OCI-LY3 (cell line): ENCODE data around the gene PLCB4.

ENCODE experiments used
- EZH2phosphoT487 ChIP-seq: fragments of 200-600 bp; shearing (Covaris generic); IDR thresholded peaks from 2 replicates; pipeline ENCODE4 v1.6.1; 2018; ENCODE audit warnings: antibody characterized with exemption, mixed run types, low read depth
- TF ChIP-seq, protein P1 (sequence below): fragments of 200-600, 300-600 bp; sonication (generic); IDR thresholded peaks from 2 replicates; pipeline ENCODE4 v1.5.1; 2014; ENCODE audit warnings: antibody characterized with exemption, low read length, low read depth

DNA sequence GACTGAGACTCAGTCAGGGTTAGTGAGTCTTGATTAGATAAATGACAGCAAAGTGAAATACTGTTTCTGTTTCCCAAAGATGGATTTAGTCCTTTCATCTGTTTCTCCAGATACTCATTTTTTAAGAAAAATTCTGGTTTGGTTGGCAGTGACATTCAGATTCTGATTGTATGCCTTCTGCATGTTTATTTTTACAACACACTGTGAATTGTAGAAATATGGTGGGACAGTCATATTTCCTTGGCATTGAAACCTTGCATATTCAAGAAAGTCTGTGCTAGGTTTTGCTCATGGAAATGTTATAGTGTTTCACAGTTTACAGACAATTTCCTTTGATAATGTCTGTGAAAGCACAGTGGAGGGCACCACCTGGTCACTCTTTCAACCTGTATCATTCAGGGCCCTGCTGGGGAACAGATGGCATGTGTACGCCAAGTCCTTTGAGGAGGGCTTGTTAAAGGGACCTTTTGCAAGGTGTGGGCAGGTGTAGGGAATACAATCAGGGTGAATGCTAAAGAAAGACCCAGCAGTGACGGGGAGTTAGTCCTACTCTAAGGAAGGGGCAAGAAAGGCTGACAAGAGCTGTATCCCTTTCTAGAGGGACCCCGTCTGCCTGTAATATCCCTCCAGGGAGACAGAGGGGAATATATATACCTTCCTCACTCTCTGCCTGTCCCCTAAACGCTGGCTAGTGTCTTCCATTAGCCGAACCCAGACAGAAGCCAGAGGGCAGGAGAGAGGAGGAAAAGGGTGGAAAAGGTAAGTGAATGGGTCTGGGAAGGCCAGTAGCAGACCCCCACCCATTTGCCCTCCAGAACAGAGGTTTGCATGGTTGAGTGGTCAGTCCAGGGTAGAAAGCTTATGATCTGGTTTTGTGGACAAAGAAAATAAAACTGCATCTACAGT lies 10.2 kb downstream of the PLCB4 start:
- TF ChIP-seq, protein P1, sequence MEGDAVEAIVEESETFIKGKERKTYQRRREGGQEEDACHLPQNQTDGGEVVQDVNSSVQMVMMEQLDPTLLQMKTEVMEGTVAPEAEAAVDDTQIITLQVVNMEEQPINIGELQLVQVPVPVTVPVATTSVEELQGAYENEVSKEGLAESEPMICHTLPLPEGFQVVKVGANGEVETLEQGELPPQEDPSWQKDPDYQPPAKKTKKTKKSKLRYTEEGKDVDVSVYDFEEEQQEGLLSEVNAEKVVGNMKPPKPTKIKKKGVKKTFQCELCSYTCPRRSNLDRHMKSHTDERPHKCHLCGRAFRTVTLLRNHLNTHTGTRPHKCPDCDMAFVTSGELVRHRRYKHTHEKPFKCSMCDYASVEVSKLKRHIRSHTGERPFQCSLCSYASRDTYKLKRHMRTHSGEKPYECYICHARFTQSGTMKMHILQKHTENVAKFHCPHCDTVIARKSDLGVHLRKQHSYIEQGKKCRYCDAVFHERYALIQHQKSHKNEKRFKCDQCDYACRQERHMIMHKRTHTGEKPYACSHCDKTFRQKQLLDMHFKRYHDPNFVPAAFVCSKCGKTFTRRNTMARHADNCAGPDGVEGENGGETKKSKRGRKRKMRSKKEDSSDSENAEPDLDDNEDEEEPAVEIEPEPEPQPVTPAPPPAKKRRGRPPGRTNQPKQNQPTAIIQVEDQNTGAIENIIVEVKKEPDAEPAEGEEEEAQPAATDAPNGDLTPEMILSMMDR, result no peak
- no peak for TF ChIP-seq EZH2phosphoT487
